GM12892 (cell line): ENCODE measurements around the gene ACTR8.

ENCODE experiments used
- POLR2A ChIP-seq: IDR thresholded peaks from 2 replicates; pipeline ENCODE4 v1.6.1; 2011; ENCODE audit warnings: low read depth, low read length, control low read depth
- POLR2AphosphoS5 ChIP-seq: IDR thresholded peaks from 2 replicates; pipeline ENCODE4 v1.6.1; 2011; ENCODE audit warnings: low read depth, low read length, control low read depth
- TAF1 ChIP-seq: IDR thresholded peaks from 2 replicates; pipeline ENCODE4 v1.6.1; 2011; ENCODE audit warnings: low read depth, mild to moderate bottlenecking, control low read depth, low read length, borderline replicate concordance

GRCh38 chr3:53850895-53851294 is 31.1 kb downstream of the ACTR8 start:
- no peak for TF ChIP-seq POLR2A
- TF ChIP-seq TAF1 = no peak
- no peak for TF ChIP-seq POLR2AphosphoS5
